Activated CD4-positive, CD25-positive, alpha-beta regulatory T cell treated with anti-CD3 and anti-CD28 coated beads, Interleukin-2, amount 50 U/mL, for 24 hours (primary cell): Measurements from ENCODE around the gene IFT57.

Experiments used
- ATAC-seq, 2 donors: fragments of 150-1000 bp; cut with Tn5 transposase; one replicate each; pipeline ENCODE4 v1.10.0; 2021; ENCODE audit warnings: mild to moderate bottlenecking in 1 of 2, moderate library complexity in 1 of 2

Gene IFT57

DNA sequence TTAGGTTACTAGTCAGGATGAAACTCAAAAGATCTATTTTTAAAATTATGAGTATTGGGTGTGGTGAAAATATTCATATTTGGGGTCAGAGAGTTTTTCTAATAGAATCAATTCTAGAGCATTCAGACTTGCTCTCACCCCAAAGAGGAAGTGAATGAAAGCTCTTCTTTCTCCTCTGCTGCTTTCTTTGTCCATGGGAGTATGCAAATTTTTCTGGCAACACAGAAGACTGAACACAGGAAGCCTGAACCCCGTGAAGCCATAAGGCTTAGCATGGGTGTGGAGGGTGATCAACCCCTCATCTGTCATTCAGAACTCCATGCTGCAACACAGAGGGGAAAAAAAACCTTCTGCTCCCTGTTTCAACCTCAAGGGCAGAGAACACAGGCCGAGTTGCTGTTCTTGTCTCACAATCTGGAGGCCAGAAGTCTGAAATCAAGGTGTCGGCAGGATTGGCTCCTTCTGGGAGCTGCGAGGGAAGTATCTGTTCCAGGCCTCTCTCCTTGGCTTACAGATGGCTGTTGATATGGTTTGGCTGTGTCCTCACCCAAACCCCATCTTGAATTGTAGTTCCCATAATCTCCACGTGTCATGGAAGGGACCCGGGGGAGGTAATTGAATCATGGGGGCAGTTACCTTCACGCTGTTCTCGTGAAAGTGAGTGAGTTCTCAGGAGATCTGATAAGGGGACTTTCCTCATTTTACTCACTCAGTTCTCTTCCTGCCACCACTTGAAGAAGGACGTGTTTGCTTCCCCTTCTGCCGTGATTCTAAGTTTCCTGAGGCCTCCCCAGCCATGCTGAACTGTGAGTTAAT lies 97.7 kb downstream of the IFT57 start:
- peak; percentile 66 to 68 for ATAC-seq

DNA sequence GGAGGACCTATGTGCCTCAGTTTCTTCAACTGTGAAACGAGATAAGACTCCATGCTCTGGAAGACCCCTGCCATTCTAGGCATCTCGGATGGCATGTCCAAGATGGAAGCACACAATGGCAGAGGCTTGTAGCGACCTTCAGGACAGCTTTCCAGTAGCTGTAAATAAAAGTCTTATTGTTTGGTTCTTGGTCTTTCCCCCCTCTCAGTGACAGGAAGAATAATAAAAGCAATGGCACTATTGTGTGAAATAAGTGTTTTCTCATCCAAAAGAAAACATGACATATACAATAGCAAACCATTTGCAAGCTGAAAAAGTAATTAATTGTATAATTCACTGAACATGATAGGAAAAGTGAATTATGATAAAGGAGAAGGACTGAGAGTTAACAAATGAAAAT lies 98.9 kb downstream of the IFT57 start:
- ATAC-seq, result no peak

DNA sequence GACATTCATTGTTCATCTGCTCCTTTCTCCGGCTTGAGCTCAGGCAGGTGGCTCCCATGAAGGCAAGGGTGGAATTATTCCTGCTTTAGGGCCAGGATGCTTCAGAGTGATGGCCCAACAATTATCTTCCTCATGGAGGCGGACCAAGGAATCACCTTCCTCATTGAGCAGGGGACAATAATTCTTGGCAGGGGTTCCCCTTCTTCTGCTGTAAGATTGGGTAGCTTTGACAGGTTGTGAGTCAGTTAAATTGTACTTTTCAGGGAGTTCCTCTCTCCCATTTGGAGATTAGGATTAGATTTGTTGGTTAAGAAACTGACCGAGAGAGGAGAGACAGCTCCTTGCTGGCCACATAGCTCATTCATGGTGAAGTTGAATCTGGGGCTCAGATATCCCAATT lies 99.9 kb downstream of the IFT57 start:
- no peak for ATAC-seq

DNA sequence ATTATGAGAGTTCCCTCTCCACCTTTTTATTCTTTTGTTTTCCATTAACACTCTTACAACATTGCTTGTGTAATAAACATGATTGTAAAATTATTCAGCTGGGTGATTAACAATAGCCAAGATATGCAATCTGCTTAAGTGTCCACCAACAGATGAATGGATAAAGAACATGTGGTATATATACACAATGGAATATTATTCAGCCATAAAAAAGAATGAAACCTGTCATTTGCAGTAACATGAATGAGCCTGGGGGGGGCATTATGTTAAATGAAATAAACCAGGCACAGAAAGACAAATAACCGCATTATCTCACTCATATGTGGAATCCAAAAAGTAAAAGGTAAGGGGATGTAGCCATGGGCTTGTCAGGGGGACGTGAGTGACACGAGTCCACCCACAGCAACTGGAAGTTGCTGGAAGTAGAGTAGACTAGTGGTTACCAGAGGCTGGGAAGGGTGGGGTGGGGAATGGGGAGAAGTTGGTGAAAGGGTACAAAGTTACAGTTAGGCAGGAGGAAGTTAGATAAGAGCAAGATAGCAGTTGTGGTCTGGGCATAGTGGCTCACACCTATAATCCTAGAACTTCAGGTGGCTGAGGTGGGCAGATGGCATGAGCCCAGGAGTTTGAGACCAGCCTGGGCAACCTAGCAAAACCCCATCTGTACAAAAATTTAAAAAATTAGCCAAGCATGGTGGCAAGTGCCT lies 102.7 kb downstream of the IFT57 start:
- no peak for ATAC-seq

GRCh38 chr3:108118038-108118768 lies 104.0 kb downstream of the IFT57 start:
- ATAC-seq, result peak; percentile 76 to 86

- ATAC-seq, result peak in 1 of 2 donors; percentile 40
Measured at GRCh38 chr3:108117241-108117775, 104.9 kb downstream of the IFT57 start.

DNA sequence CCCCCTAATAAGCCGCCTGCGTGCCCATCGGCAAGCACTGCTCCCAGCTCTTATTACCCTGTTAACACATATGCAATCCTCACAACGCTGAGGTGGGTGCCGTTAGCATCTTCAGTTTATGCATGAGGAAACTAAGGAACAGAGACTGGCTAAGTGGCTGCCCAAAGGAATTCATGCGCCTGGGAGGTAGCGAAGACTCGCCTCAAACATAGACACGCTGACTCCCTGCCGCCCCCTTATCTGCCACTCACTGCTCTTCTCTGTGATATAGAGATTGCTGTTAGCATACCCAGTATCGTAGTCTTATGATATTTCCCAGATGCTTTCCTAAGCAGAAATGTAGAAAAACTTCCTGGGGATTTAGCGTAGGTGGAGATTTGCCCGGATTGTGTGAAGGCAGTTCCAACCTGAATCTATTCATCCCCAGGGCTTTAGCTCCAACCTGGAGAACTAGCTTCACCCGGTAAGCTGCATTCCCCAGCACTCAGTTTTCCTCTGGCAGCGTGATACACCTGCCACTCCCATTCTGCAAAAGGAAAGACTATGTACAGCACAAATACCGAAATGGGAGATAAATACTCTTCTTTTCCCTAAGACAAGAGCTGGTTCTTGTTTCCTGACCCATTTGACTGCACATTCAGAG lies 107.7 kb downstream of the IFT57 start:
- no peak for ATAC-seq

- no peak for ATAC-seq
Measured at GRCh38 chr3:108113975-108114374, 108.2 kb downstream of the IFT57 start.

GRCh38 chr3:108110934-108111333 lies 111.3 kb downstream of the IFT57 start:
- ATAC-seq, result no peak
